Measurements from ENCODE around the gene OTOR. TPM values are rescaled to one million over a fixed set of nuclear protein-coding genes. Genes with fewer than 3 reads are reported as not detected.

Gene OTOR
- total RNA-seq, 2 donors from 2014 or later: not detected

DNA sequence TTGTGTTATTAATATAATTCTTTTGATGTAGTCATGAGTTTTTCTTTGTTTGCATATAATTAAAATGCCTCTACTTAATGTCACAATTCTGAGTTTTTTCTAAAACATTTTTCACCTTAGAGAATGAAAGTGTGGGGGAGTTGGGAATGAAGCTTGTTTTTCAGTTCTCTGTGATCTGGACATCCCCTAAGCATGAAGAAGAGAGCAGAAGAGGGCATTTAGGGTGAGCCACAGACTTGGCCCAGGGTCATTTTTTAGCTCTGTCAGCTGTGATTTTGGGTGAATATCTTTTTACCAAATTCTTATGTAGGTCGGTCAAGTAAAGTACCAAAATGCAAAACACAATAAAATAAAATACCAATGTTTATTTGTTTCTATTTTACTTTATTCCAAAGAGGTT, 3.9 kb downstream of the OTOR start:
- Histone ChIP-seq H3K4me1 (no peaks in the 10 kb centered on the region), H3K27ac (no peak overlapping the region), H3K9me3 (no peaks in the 10 kb centered on the region), H3K36me3 (no peaks in the 10 kb centered on the region), H3K4me3 (no peak overlapping the region), H3K27me3 (no peaks in the 10 kb centered on the region)
- TF ChIP-seq, protein P1, sequence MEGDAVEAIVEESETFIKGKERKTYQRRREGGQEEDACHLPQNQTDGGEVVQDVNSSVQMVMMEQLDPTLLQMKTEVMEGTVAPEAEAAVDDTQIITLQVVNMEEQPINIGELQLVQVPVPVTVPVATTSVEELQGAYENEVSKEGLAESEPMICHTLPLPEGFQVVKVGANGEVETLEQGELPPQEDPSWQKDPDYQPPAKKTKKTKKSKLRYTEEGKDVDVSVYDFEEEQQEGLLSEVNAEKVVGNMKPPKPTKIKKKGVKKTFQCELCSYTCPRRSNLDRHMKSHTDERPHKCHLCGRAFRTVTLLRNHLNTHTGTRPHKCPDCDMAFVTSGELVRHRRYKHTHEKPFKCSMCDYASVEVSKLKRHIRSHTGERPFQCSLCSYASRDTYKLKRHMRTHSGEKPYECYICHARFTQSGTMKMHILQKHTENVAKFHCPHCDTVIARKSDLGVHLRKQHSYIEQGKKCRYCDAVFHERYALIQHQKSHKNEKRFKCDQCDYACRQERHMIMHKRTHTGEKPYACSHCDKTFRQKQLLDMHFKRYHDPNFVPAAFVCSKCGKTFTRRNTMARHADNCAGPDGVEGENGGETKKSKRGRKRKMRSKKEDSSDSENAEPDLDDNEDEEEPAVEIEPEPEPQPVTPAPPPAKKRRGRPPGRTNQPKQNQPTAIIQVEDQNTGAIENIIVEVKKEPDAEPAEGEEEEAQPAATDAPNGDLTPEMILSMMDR (IDR thresholded peaks at IDR 0.05): no peak
- DNase-seq (ENCODE audit: low spot score): no peak

DNA sequence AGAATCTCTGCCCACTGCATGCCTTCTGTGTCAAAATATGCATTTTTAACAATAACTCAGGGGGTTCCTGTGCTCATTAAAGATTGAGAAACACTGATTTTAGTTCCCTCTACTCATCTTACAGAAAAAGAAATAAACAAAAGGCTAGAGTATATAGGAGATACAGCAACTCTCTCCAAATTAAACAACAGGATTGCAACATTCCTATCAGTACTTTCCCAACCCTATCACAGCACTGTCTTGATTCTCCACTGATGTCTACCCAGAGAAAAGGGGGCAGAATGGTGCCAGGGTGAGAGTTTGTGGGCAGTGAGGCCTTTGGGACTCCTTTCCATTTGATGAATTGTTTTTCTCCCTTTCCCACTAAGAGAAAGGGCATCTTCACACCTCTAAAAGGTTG, 4.7 kb downstream of the OTOR start:
- H3K36me3 ChIP-seq: no peaks in the 10 kb centered on the region
- no peak overlapping the region for H3K4me3 ChIP-seq
- H3K27ac ChIP-seq: no peak overlapping the region
- H3K27me3 ChIP-seq: no peaks in the 10 kb centered on the region
- H3K9me3 ChIP-seq: no peaks in the 10 kb centered on the region
- DNase-seq (ENCODE audit: low spot score): no peak
- no peaks in the 10 kb centered on the region for H3K4me1 ChIP-seq
- TF ChIP-seq, protein P1 (IDR thresholded peaks at IDR 0.05): no peak

DNA sequence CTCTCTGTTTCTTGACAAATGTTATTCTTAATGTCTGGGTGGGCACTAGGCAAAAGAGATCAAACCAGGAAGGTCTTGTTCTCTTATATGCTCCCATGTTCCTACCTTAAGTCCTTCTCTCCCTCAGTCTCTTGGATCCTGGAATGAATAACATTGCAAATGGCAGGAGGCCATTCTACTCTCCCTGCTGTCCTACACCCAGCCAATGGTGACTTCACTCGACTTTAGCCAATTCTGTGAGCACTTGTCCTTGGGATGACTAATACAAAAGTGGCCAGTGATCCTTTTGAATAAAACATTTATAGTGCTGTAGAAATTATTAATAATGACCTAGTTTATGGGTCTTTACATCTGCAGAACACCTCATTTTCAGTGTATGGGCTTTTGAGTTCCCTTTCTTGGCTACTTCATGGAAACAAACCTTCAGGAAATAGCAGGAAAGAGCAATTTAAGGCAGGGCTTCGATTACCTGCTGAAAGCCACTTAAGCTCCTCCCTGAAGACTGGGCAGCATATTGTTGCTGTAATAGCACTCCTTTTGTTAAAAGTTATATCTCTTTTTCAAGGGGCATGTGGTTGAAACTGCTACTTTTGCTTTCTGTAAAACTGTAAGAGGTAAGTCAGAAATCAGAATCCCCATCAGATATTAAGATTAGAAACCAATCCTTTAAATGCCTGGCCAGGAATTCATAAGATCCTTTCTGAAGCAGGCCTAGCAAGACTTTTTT, 10.5 kb downstream of the OTOR start:
- Histone ChIP-seq H3K4me1 (peaks cover 0 to 7% of the 10 kb centered on the region in 2 donors), H3K4me3 (no peak overlapping the region), H3K9me3 (no peaks in the 10 kb centered on the region), H3K27ac (no peak overlapping the region), H3K36me3 (no peaks in the 10 kb centered on the region), H3K27me3 (no peaks in the 10 kb centered on the region)
- TF ChIP-seq, protein P1 (IDR thresholded peaks at IDR 0.05): no peak
- no peak for DNase-seq (ENCODE audit: low spot score)

DNA sequence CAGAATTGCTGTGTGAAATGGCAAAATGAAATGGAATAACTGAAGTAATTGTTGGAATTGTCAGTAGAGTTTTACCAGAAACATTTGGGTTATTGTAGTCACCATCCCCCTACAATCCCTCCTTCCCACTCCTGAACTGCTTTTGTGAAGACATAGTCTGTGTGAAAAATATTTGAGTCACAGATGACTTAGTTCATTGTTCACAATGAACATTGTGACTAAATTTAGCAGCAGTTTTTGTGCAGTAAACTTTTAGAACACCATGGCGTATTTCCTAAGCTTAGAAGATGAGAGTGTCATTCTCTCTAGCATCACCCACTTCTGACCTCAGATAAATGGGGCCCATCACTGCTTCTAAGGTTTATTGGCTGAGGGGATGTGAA, 11.0 kb downstream of the OTOR start:
- H3K9me3 ChIP-seq: no peaks in the 10 kb centered on the region
- H3K36me3 ChIP-seq: no peaks in the 10 kb centered on the region
- DNase-seq (ENCODE audit: low spot score): no peak
- H3K4me1 ChIP-seq: peaks cover 0 to 7% of the 10 kb centered on the region in 2 donors
- H3K4me3 ChIP-seq: no peak overlapping the region
- no peak overlapping the region for H3K27ac ChIP-seq
- no peaks in the 10 kb centered on the region for H3K27me3 ChIP-seq
- TF ChIP-seq, protein P1 (IDR thresholded peaks at IDR 0.05): no peak

DNA sequence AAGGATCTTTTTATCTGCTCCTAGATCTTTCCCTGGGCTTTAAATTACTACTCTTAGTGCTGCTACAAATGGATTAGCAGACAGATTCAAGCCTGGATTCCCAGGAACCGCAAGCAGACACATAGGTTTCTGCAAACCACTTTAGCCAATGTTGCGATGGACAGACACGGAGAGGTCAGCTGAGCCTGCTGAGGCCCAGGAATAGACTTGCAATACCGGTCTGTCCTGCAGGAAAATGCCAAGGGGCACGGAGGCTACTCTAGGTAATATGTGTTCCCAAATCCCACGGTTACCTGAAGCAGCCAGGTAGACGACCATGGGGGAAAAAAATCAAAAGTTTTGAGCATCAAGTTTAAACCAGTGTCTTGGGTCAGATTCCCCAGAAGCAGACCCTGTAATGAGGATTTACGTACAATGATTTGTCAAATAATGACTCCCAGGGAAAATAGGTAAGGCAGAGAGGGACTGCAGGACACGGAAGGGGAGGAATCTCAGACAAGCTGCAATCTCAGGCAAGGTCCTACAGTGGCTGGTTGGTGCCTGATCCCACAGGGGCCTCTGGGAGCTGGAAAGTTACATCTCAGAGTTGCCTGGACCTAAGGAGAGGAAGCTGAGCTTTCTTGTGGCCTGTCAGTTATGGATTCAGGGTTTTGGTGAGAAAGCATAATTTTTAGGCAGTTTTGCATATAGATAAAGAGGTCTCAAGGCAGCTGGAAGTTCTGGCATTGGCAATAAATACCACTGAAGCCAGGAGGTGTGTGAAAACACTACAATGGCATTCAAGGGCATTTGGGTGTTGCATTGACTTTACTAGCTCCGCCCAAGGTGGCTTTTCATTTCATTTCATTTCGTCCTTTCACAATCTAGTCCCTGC, 12.5 kb downstream of the OTOR start:
- TF ChIP-seq, protein P1 (IDR thresholded peaks at IDR 0.05): no peak
- H3K4me1 ChIP-seq: peaks cover 0 to 7% of the 10 kb centered on the region in 2 donors
- DNase-seq (ENCODE audit: low spot score): no peak

More for the DNA sequence above, 12.5 kb downstream of the OTOR start:
- Histone ChIP-seq H3K4me3 (no peak overlapping the region), H3K9me3 (no peaks in the 10 kb centered on the region), H3K27me3 (no peaks in the 10 kb centered on the region), H3K27ac (no peak overlapping the region), H3K36me3 (no peaks in the 10 kb centered on the region)
